ENCODE data around the gene GPR146.

GRCh38 chr7:1101563-1102431, 57.5 kb downstream of the GPR146 start:
- TF ChIP-seq CTCF (conservative IDR thresholded peaks at IDR 0.05; ENCODE audit: low read depth, low read length): no peak
- no peak for TF ChIP-seq EZH2 (IDR thresholded peaks at IDR 0.05; ENCODE audit: borderline replicate concordance, low read depth, low read length, poor library complexity, severe bottlenecking)

Data from A673 (cell line).